T-helper 17 cell (primary cell): Measurements from ENCODE around the gene NLRP5. TPM values are rescaled to one million over a fixed set of nuclear protein-coding genes. Genes with fewer than 3 reads are reported as not detected.
"Not testable (repeated sequence)": the region's sequence is repeated elsewhere in the genome, so short reads cannot be mapped to it uniquely, and the experiment has no call there.

Experiments used
- ATAC-seq: fragments of 150-1000 bp; cut with Tn5 transposase; 2 replicates; pipeline ENCODE4 v1.10.0; 2021; ENCODE audit warnings: mild to moderate bottlenecking, moderate library complexity
- DNase-seq, 3 donors: peaks; one replicate each; pipeline versions ENCODE4 v3.0.0 to v3.0.0-alpha.2; 2020 to 2021
- H3K9me3 ChIP-seq: one replicate; pipeline ENCODE4 v1.7.0; 2013; ENCODE audit warnings: low read length, mild to moderate bottlenecking; ENCODE audit not compliant: control insufficient read depth, poor library complexity, severe bottlenecking
- H3K27ac Mint-ChIP-seq: one replicate; pipeline ENCODE4 v1.8.0; 2022; ENCODE audit warnings: mild to moderate bottlenecking, moderate library complexity, mixed read lengths
- H3K27me3 Mint-ChIP-seq: one replicate; pipeline ENCODE4 v1.8.0; 2022; ENCODE audit warnings: mixed read lengths
- H3K36me3 Mint-ChIP-seq: one replicate; pipeline ENCODE4 v1.8.0; 2022; ENCODE audit warnings: low read depth, mixed read lengths
- H3K4me1 Mint-ChIP-seq: one replicate; pipeline ENCODE4 v1.8.0; 2022; ENCODE audit warnings: mild to moderate bottlenecking, mixed read lengths
- H3K4me3 Mint-ChIP-seq: one replicate; pipeline ENCODE4 v1.8.0; 2022; ENCODE audit warnings: mild to moderate bottlenecking, moderate library complexity, mixed read lengths
- total RNA-seq, 4 donors: library from RNA in 2 of 4; stranded (reverse) in 2 of 4; gene quantifications; one replicate each; pipeline ENCODE4 v1.2.3 and lab custom pipeline; 2022 to 2026

Gene NLRP5
- total RNA-seq, 2 donors from 2014 or later, result not detected

- Mint-ChIP-seq H3K27me3 (no peaks in the 10 kb centered on the region), H3K4me1 (peaks cover 6% of the 10 kb centered on the region), H3K4me3 (no peak overlapping the region), H3K36me3 (no peaks in the 10 kb centered on the region), H3K27ac (no peak overlapping the region)
- ATAC-seq (no peak), DNase-seq (no peak)
- no peaks in the 10 kb centered on the region for H3K9me3 ChIP-seq
Observed at GRCh38 chr19:56097306-56097705, 110.7 kb downstream of the NLRP5 start.

- H3K9me3 ChIP-seq, result no peaks in the 10 kb centered on the region
- H3K4me1 Mint-ChIP-seq, result peaks cover 8% of the 10 kb centered on the region
- DNase-seq (no peak), ATAC-seq (no peak)
- no peak overlapping the region for H3K4me3 Mint-ChIP-seq
- H3K27me3 Mint-ChIP-seq, result no peaks in the 10 kb centered on the region
- H3K36me3 Mint-ChIP-seq, result no peaks in the 10 kb centered on the region
- H3K27ac Mint-ChIP-seq, result no peak overlapping the region
Observed at GRCh38 chr19:56097776-56098175, 111.2 kb downstream of the NLRP5 start.

- H3K4me1 Mint-ChIP-seq, H3K27me3 Mint-ChIP-seq, ATAC-seq, H3K9me3 ChIP-seq, H3K36me3 Mint-ChIP-seq, DNase-seq, H3K27ac Mint-ChIP-seq, H3K4me3 Mint-ChIP-seq: not testable (repeated sequence)
Observed at GRCh38 chr19:56098237-56098636, 111.7 kb downstream of the NLRP5 start.

GRCh38 chr19:56098731-56099568 lies 112.4 kb downstream of the NLRP5 start:
- Mint-ChIP-seq H3K36me3 (no peaks in the 10 kb centered on the region), H3K4me3 (no peak overlapping the region), H3K27ac (no peak overlapping the region), H3K27me3 (no peaks in the 10 kb centered on the region), H3K4me1 (peaks cover 6% of the 10 kb centered on the region)
- ATAC-seq (no peak), DNase-seq (no peak)
- no peaks in the 10 kb centered on the region for H3K9me3 ChIP-seq

GRCh38 chr19:56099638-56100539 lies 113.3 kb downstream of the NLRP5 start:
- H3K36me3 Mint-ChIP-seq, result no peaks in the 10 kb centered on the region
- no peak overlapping the region for H3K27ac Mint-ChIP-seq
- ATAC-seq, result no peak
- H3K4me3 Mint-ChIP-seq, result no peak overlapping the region
- H3K27me3 Mint-ChIP-seq, result no peaks in the 10 kb centered on the region
- no peak for DNase-seq
- no peaks in the 10 kb centered on the region for H3K9me3 ChIP-seq
- peaks cover 5% of the 10 kb centered on the region for H3K4me1 Mint-ChIP-seq

GRCh38 chr19:56101095-56101494 lies 114.5 kb downstream of the NLRP5 start:
- no peaks in the 10 kb centered on the region for H3K27me3 Mint-ChIP-seq
- H3K4me3 Mint-ChIP-seq, result no peak overlapping the region
- no peak overlapping the region for H3K27ac Mint-ChIP-seq

GRCh38 chr19:56101746-56102535 lies 115.4 kb downstream of the NLRP5 start:
- H3K36me3 Mint-ChIP-seq, result no peaks in the 10 kb centered on the region
- H3K4me3 Mint-ChIP-seq, result no peak overlapping the region
- H3K27me3 Mint-ChIP-seq, result no peaks in the 10 kb centered on the region
- ATAC-seq (no peak), DNase-seq (no peak)
- H3K27ac Mint-ChIP-seq, result no peak overlapping the region
- peaks cover 16% of the 10 kb centered on the region for H3K4me1 Mint-ChIP-seq
- H3K9me3 ChIP-seq, result no peaks in the 10 kb centered on the region

More at GRCh38 chr19:56101095-56101494, 114.5 kb downstream of the NLRP5 start:
- ATAC-seq (no peak), DNase-seq (no peak)
- no peaks in the 10 kb centered on the region for H3K9me3 ChIP-seq
- Mint-ChIP-seq H3K4me1 (peaks cover 12% of the 10 kb centered on the region), H3K36me3 (no peaks in the 10 kb centered on the region)

- Mint-ChIP-seq H3K27ac (no peak overlapping the region), H3K36me3 (no peaks in the 10 kb centered on the region), H3K27me3 (no peaks in the 10 kb centered on the region), H3K4me1 (peaks cover 21% of the 10 kb centered on the region), H3K4me3 (no peak overlapping the region)
- DNase-seq (no peak), ATAC-seq (no peak)
- no peaks in the 10 kb centered on the region for H3K9me3 ChIP-seq
Observed at GRCh38 chr19:56103027-56103614, 116.5 kb downstream of the NLRP5 start.

- Mint-ChIP-seq H3K27me3 (no peaks in the 10 kb centered on the region), H3K36me3 (no peaks in the 10 kb centered on the region), H3K4me3 (no peak overlapping the region), H3K4me1 (peaks cover 24% of the 10 kb centered on the region), H3K27ac (no peak overlapping the region)
- DNase-seq, result no peak
- no peak for ATAC-seq
- H3K9me3 ChIP-seq, result no peaks in the 10 kb centered on the region
Observed at GRCh38 chr19:56104423-56104822, 117.8 kb downstream of the NLRP5 start.

GRCh38 chr19:56105090-56105701 lies 118.6 kb downstream of the NLRP5 start:
- H3K9me3 ChIP-seq, result no peaks in the 10 kb centered on the region
- Mint-ChIP-seq H3K4me1 (peaks cover 24% of the 10 kb centered on the region), H3K36me3 (no peaks in the 10 kb centered on the region), H3K27ac (peak overlapping the region; percentile 24), H3K4me3 (peak overlapping the region; percentile 28), H3K27me3 (no peaks in the 10 kb centered on the region)
- peak; percentile 78 for ATAC-seq
- DNase-seq, result peak in 1 of 3 donors; percentile 35

GRCh38 chr19:56105831-56106396 lies 119.3 kb downstream of the NLRP5 start:
- H3K36me3 Mint-ChIP-seq, H3K27me3 Mint-ChIP-seq, DNase-seq, H3K9me3 ChIP-seq, ATAC-seq: not testable (repeated sequence)
- H3K4me1 Mint-ChIP-seq, result peaks cover 24% of the 10 kb centered on the region
- H3K27ac Mint-ChIP-seq, result peak overlapping the region; percentile 24
- peak overlapping the region; percentile 57 for H3K4me3 Mint-ChIP-seq

- no peak overlapping the region for H3K4me3 Mint-ChIP-seq
- peaks cover 24% of the 10 kb centered on the region for H3K4me1 Mint-ChIP-seq
- no peak overlapping the region for H3K27ac Mint-ChIP-seq
- DNase-seq, result no peak
- no peaks in the 10 kb centered on the region for H3K9me3 ChIP-seq
- no peaks in the 10 kb centered on the region for H3K36me3 Mint-ChIP-seq
- no peaks in the 10 kb centered on the region for H3K27me3 Mint-ChIP-seq
- no peak for ATAC-seq
Observed at GRCh38 chr19:56106397-56106849, 119.8 kb downstream of the NLRP5 start.
